Right atrium auricular region (tissue), 2 donors: ENCODE results near the gene EPRS1. TPM values are rescaled to one million over a fixed set of nuclear protein-coding genes. Genes with fewer than 3 reads are reported as not detected.

Experiments used
- DNase-seq: peaks from one replicate; pipeline ENCODE4 v3.0.0-alpha.2; 2019; ENCODE audit warnings: low spot score
- H3K27ac ChIP-seq, 2 donors: fragments of 200-600 bp; sonication (generic); 1 replicate in 1 of 2; 2 replicates in 1 of 2; pipeline ENCODE4 v1.5.1; 2016 to 2019
- H3K27me3 ChIP-seq, 2 donors: fragments of 200-600 bp; sonication (generic); one replicate each; pipeline versions ENCODE4 v1.5.1 to v1.6.0; 2017 to 2019
- H3K36me3 ChIP-seq: fragments of 200-600 bp; sonication (generic); one replicate; pipeline ENCODE4 v1.5.1; 2016
- H3K4me1 ChIP-seq, 2 donors: fragments of 200-600 bp; sonication (generic); one replicate each; pipeline versions ENCODE4 v1.5.1 to v1.6.0; 2017 to 2019
- H3K4me3 ChIP-seq, 2 donors: fragments of 200-600 bp; sonication (generic); 1 replicate in 1 of 2; 2 replicates in 1 of 2; pipeline ENCODE4 v1.5.1; 2017 to 2019; ENCODE audit warnings: mild to moderate bottlenecking in 1 of 2, moderate library complexity in 1 of 2
- H3K9me3 ChIP-seq, 2 donors: fragments of 200-600 bp; sonication (generic); one replicate each; pipeline ENCODE4 v1.5.1; 2019
- CTCF ChIP-seq, 2 donors: fragments of 200-600 bp; sonication (generic); IDR thresholded peaks; one replicate each; pipeline ENCODE4 v1.5.1; 2019; ENCODE audit warnings: antibody characterized with exemption in 2 of 2
- total RNA-seq, 2 donors: library from RNA; depleted of rRNA; stranded (reverse); fragments of >200 nt; gene quantifications; one replicate each; pipeline ENCODE4 v1.1.0, GENCODE V29; 2016

Gene EPRS1
- total RNA-seq, 2 donors from 2014 or later: 39.1 to 55.4 TPM

GRCh38 chr1:220007438-220007837 lies 38.9 kb downstream of the EPRS1 start:
- H3K27ac ChIP-seq: no peak overlapping the region
- no peaks in the 10 kb centered on the region for H3K9me3 ChIP-seq
- peaks cover 73% of the 10 kb centered on the region for H3K36me3 ChIP-seq
- no peak for TF ChIP-seq CTCF (IDR thresholded peaks at IDR 0.05)
- DNase-seq: no peak
- H3K27me3 ChIP-seq: no peaks in the 10 kb centered on the region
- H3K4me1 ChIP-seq: no peaks in the 10 kb centered on the region
- H3K4me3 ChIP-seq: no peak overlapping the region

- TF ChIP-seq CTCF (IDR thresholded peaks at IDR 0.05): no peak
- Histone ChIP-seq H3K9me3 (no peaks in the 10 kb centered on the region), H3K4me3 (no peak overlapping the region), H3K27ac (no peak overlapping the region), H3K36me3 (peaks cover 74% of the 10 kb centered on the region), H3K4me1 (no peaks in the 10 kb centered on the region), H3K27me3 (no peaks in the 10 kb centered on the region)
- no peak for DNase-seq
These were observed 40.8 kb downstream of the EPRS1 start for GRCh38 chr1:220005489-220005888.

- H3K4me1 ChIP-seq: no peaks in the 10 kb centered on the region
- H3K9me3 ChIP-seq: no peaks in the 10 kb centered on the region
- no peak overlapping the region for H3K4me3 ChIP-seq
- DNase-seq: no peak
- H3K27ac ChIP-seq: no peak overlapping the region
- TF ChIP-seq CTCF (IDR thresholded peaks at IDR 0.05): no peak
- H3K27me3 ChIP-seq: no peaks in the 10 kb centered on the region
- H3K36me3 ChIP-seq: peaks cover 69% of the 10 kb centered on the region
These were observed 42.5 kb downstream of the EPRS1 start for GRCh38 chr1:220003610-220004299.

GRCh38 chr1:220003015-220003414 lies 43.3 kb downstream of the EPRS1 start:
- peaks cover 63% of the 10 kb centered on the region for H3K36me3 ChIP-seq

GRCh38 chr1:220001095-220001501 lies 45.2 kb downstream of the EPRS1 start:
- Histone ChIP-seq H3K9me3 (no peaks in the 10 kb centered on the region), H3K4me3 (no peak overlapping the region), H3K27me3 (no peaks in the 10 kb centered on the region), H3K36me3 (peaks cover 70% of the 10 kb centered on the region), H3K4me1 (no peaks in the 10 kb centered on the region), H3K27ac (no peak overlapping the region)
- no peak for DNase-seq
- no peak for TF ChIP-seq CTCF (IDR thresholded peaks at IDR 0.05)

More at GRCh38 chr1:220003015-220003414, 43.3 kb downstream of the EPRS1 start:
- no peaks in the 10 kb centered on the region for H3K27me3 ChIP-seq
- no peak overlapping the region for H3K27ac ChIP-seq
- no peak for TF ChIP-seq CTCF (IDR thresholded peaks at IDR 0.05)
- H3K4me1 ChIP-seq: no peaks in the 10 kb centered on the region
- no peak for DNase-seq
- no peak overlapping the region for H3K4me3 ChIP-seq
- H3K9me3 ChIP-seq: no peaks in the 10 kb centered on the region

- no peaks in the 10 kb centered on the region for H3K27me3 ChIP-seq
- no peak for TF ChIP-seq CTCF (IDR thresholded peaks at IDR 0.05)
- H3K9me3 ChIP-seq: no peaks in the 10 kb centered on the region
- no peak overlapping the region for H3K27ac ChIP-seq
- H3K36me3 ChIP-seq: peaks cover 64% of the 10 kb centered on the region
- H3K4me3 ChIP-seq: no peak overlapping the region
- H3K4me1 ChIP-seq: no peaks in the 10 kb centered on the region
- no peak for DNase-seq
These were observed 46.5 kb downstream of the EPRS1 start for GRCh38 chr1:219999821-220000220.
